ENCODE results near the gene NRTN.

Gene NRTN

GRCh38 chr19:5811117-5811516 is 6.2 kb downstream of the NRTN start:
- DNase-seq: no peak

GRCh38 chr19:5814123-5814851 is 9.4 kb downstream of the NRTN start:
- DNase-seq: no peak

- no peak for DNase-seq
Observed at GRCh38 chr19:5814852-5815246, 10.0 kb downstream of the NRTN start.

- DNase-seq: no peak
Observed at GRCh38 chr19:5817218-5817617, 12.4 kb downstream of the NRTN start.

GRCh38 chr19:5818594-5818993 is 13.7 kb downstream of the NRTN start:
- no peak for DNase-seq

- DNase-seq: no peak
Observed at GRCh38 chr19:5820785-5821184, 15.9 kb downstream of the NRTN start.

- DNase-seq: no peak
Observed at GRCh38 chr19:5821521-5822180, 16.8 kb downstream of the NRTN start.

- DNase-seq: no peak
Observed at GRCh38 chr19:5822181-5822844, 17.4 kb downstream of the NRTN start.

- DNase-seq: no peak
Observed at GRCh38 chr19:5823579-5824281, 18.9 kb downstream of the NRTN start.

GRCh38 chr19:5824751-5825150 is 19.9 kb downstream of the NRTN start:
- DNase-seq: no peak

GRCh38 chr19:5825178-5825577 is 20.3 kb downstream of the NRTN start:
- peak in 14 of 58 donors; percentile 1 to 64 (median 24) for DNase-seq

GRCh38 chr19:5826531-5827341 is 21.9 kb downstream of the NRTN start:
- peak in 4 of 58 donors; percentile 0 to 19 (median 8) for DNase-seq

GRCh38 chr19:5827342-5827890 is 22.5 kb downstream of the NRTN start:
- DNase-seq: no peak

- DNase-seq: peak in 55 of 58 donors; percentile 20 to 82 (median 65)
Observed at GRCh38 chr19:5827891-5828660, 23.2 kb downstream of the NRTN start.

GRCh38 chr19:5828661-5829566 is 24.0 kb downstream of the NRTN start:
- no peak for DNase-seq

- DNase-seq: no peak
Observed at GRCh38 chr19:5829567-5830310, 24.9 kb downstream of the NRTN start.

- DNase-seq: no peak
Observed at GRCh38 chr19:5831159-5831558, 26.3 kb downstream of the NRTN start.

- DNase-seq: no peak
Observed at GRCh38 chr19:5832061-5832460, 27.2 kb downstream of the NRTN start.
